Mucosa of stomach (tissue), 1 donor: ENCODE measurements around the gene BLVRB.
"Not testable (repeated sequence)": the region's sequence is repeated elsewhere in the genome, so short reads cannot be mapped to it uniquely, and the experiment has no call there.

Experiments
- H3K27me3 ChIP-seq: one replicate; pipeline ENCODE4 v1.7.0; 2013; ENCODE audit warnings: mild to moderate bottlenecking, low read length; ENCODE audit not compliant: control insufficient read depth, insufficient read depth
- H3K36me3 ChIP-seq: one replicate; pipeline ENCODE4 v1.7.0; 2013; ENCODE audit warnings: low read length; ENCODE audit not compliant: control insufficient read depth, insufficient read depth
- H3K4me1 ChIP-seq: one replicate; pipeline ENCODE4 v1.7.0; 2013; ENCODE audit warnings: mild to moderate bottlenecking, low read length; ENCODE audit not compliant: control insufficient read depth, insufficient read depth
- H3K4me3 ChIP-seq: one replicate; pipeline ENCODE4 v1.7.0; 2013; ENCODE audit warnings: low read length
- H3K9ac ChIP-seq: one replicate; pipeline ENCODE4 v1.7.0; 2013; ENCODE audit warnings: mild to moderate bottlenecking, low read length, moderate library complexity
- H3K9me3 ChIP-seq: one replicate; pipeline ENCODE4 v1.7.0; 2013; ENCODE audit warnings: mild to moderate bottlenecking, low read length, moderate library complexity; ENCODE audit not compliant: control insufficient read depth
- donor health status: Pancreatic carcinoma.

BLVRB gene

DNA sequence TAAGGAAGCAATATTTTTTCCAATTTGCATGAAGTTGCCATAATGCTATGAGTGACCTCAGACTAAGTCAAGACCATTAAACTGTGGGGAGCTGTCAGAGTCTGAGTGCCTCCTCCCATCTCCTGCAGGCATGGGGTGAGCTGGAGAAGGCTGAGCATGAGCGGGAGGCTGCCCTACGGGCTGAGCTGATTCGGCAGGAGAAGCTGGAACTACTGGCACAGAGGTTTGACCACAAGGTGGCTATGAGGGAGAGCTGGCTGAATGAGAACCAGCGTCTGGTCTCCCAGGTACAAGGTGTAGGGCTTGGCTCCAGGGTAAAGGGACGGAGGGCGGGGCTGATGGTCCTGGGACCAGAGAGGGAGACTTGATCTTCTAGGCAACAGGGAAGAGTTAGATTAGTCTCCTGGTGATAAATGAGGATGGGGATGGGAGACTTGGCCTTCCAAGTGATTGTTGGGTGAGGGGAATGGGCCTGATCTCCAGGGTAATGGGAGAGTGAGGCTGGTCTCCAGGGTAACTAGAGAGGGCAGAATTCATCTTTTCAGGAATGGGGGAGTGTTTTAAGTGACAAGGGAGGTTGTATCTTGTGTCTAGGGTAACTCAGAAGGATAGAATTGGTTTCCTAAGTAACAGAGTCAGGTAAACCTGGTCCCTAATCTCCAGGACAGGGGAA is 37.2 kb upstream of the BLVRB start:
- no peak overlapping the region for H3K9ac ChIP-seq

GRCh38 chr19:40502081-40502480 is 36.5 kb upstream of the BLVRB start:
- Histone ChIP-seq H3K36me3 (no peaks in the 10 kb centered on the region), H3K4me1 (no peaks in the 10 kb centered on the region), H3K9ac (no peak overlapping the region), H3K27me3 (no peaks in the 10 kb centered on the region), H3K9me3 (no peaks in the 10 kb centered on the region), H3K4me3 (no peak overlapping the region)

More for the DNA sequence above, 37.2 kb upstream of the BLVRB start:
- Histone ChIP-seq H3K9me3 (no peaks in the 10 kb centered on the region), H3K4me1 (no peaks in the 10 kb centered on the region), H3K27me3 (no peaks in the 10 kb centered on the region), H3K4me3 (no peak overlapping the region), H3K36me3 (no peaks in the 10 kb centered on the region)

DNA sequence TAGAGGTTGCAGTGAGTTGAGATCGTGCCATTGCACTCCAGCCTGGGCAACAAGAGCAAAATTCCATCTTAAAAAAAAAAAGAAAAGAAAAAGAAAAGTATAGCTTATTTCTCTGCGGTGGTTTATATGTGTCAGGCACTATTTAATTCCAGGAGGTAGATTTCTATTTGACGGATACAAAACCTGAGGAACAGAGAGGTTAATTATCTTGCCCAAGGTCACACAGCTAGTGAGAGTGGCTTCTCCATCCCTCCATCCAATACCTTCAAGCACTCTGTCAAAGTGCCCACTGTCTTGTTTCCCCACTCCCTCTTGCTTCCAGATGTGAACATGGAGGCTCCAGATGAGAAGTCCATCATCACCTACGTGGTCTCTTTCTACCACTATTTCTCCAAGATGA is 36.1 kb upstream of the BLVRB start:
- Histone ChIP-seq H3K9me3 (no peaks in the 10 kb centered on the region), H3K36me3 (no peaks in the 10 kb centered on the region), H3K4me1 (no peaks in the 10 kb centered on the region), H3K4me3 (no peak overlapping the region), H3K27me3 (no peaks in the 10 kb centered on the region), H3K9ac (no peak overlapping the region)

GRCh38 chr19:40500678-40501530 is 35.4 kb upstream of the BLVRB start:
- not testable (repeated sequence) for H3K9me3 ChIP-seq, H3K36me3 ChIP-seq, H3K27me3 ChIP-seq, H3K9ac ChIP-seq, H3K4me3 ChIP-seq, H3K4me1 ChIP-seq

DNA sequence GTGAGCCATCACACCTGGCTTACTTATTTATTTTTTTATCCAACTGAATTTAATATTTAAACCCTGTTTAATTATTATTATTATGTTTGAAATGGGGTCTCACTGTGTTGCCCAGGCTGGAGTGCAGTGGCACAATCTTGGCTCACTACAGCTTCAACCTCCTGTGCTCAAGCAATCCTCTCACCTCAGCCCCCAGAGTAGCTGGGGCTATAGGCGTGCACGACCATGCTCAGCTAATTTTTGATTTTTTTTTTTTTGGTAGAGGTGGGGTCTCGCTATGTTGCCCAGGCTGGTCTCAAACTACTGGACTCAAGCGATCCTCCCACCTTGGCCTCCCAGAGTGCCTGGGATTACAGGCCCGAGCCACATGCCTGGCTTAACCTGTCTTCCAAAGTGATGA is 33.8 kb upstream of the BLVRB start:
- no peak overlapping the region for H3K4me3 ChIP-seq
- H3K9ac ChIP-seq = no peak overlapping the region
- H3K36me3 ChIP-seq = no peaks in the 10 kb centered on the region
- H3K4me1 ChIP-seq = no peaks in the 10 kb centered on the region
- H3K27me3 ChIP-seq = no peaks in the 10 kb centered on the region
- no peaks in the 10 kb centered on the region for H3K9me3 ChIP-seq

GRCh38 chr19:40497214-40497613 is 31.7 kb upstream of the BLVRB start:
- H3K9ac ChIP-seq = no peak overlapping the region
- H3K9me3 ChIP-seq = no peaks in the 10 kb centered on the region
- H3K36me3 ChIP-seq = no peaks in the 10 kb centered on the region
- no peaks in the 10 kb centered on the region for H3K4me1 ChIP-seq
- peaks cover 3% of the 10 kb centered on the region for H3K27me3 ChIP-seq
- H3K4me3 ChIP-seq = no peak overlapping the region

DNA sequence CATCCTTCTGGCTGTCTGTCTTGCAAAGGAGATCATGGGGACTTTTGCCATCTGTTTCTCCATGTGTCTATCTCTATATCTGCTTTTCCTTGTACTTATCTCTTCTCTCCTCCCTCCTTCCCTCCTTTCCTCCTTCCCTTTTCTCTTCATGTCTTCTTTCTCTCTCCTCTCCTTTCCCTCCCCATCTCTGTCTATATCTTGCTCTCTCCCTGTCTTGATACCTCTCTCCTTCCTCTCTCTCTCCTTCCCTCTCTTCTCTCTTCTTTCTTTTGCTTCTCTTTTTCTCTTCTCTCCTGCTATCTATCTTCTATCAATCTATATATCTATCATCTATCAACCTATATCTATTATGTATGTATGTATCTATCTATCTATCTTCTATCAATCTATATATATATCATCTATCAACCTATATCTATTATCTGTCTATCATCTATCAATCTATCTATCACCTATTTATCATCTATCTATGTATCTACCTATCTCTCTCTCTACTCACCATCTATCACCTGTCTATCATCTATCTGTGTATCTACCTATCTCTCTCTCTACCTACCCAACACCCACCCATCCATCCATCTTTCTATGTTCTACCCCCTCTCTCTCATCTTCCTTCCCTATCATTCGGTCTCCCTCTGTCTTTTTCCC is 28.8 kb upstream of the BLVRB start:
- no peaks in the 10 kb centered on the region for H3K36me3 ChIP-seq
- no peaks in the 10 kb centered on the region for H3K9me3 ChIP-seq
- no peaks in the 10 kb centered on the region for H3K4me1 ChIP-seq
- no peak overlapping the region for H3K9ac ChIP-seq
- H3K4me3 ChIP-seq = no peak overlapping the region
- peaks cover 3% of the 10 kb centered on the region for H3K27me3 ChIP-seq

DNA sequence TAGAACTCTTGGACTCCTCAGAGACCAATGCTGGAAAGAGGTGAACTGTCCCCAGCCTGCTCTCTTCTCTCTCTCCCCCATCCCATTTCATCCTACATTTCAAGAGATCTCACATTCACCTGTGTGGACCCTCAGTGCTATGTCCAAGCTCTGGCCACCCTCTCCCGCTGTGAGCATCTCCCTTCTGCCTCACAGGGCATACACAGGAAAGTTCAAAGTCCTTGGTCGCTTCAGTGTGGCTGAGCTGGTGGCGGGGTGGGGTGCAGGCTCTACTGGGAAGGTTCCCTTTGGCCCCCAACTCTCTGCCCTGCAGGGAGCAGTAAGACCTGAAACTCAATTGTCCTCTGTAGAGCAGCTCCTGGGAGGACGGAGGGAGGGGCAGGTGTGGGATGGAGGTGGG is 28.2 kb upstream of the BLVRB start:
- Histone ChIP-seq H3K27me3 (peaks cover 3% of the 10 kb centered on the region), H3K36me3 (no peaks in the 10 kb centered on the region), H3K4me3 (no peak overlapping the region), H3K9ac (no peak overlapping the region), H3K9me3 (no peaks in the 10 kb centered on the region), H3K4me1 (no peaks in the 10 kb centered on the region)

- peaks cover 3% of the 10 kb centered on the region for H3K27me3 ChIP-seq
- H3K36me3 ChIP-seq = no peaks in the 10 kb centered on the region
- no peak overlapping the region for H3K4me3 ChIP-seq
- H3K9me3 ChIP-seq = no peaks in the 10 kb centered on the region
- H3K9ac ChIP-seq = no peak overlapping the region
- H3K4me1 ChIP-seq = peaks cover 4% of the 10 kb centered on the region
Observed at GRCh38 chr19:40492274-40492673, 26.7 kb upstream of the BLVRB start.

DNA sequence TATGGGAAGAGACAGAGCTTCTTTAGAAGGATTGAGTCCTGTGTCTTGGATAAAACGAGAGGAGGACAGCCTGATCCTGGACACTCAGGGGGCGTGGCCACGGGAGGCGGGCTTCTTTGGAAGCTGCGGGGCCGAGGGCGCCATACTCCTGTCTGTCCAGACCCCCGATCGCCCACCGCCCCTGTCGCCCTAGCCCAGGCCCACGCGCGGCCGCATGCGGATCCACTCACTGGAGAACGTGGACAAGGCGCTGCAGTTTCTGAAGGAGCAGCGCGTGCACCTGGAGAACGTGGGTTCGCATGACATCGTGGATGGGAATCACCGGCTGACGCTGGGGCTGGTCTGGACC is 24.3 kb upstream of the BLVRB start:
- peaks cover 3% of the 10 kb centered on the region for H3K27me3 ChIP-seq
- no peak overlapping the region for H3K9ac ChIP-seq
- no peak overlapping the region for H3K4me3 ChIP-seq
- peaks cover 4% of the 10 kb centered on the region for H3K4me1 ChIP-seq
- H3K36me3 ChIP-seq = no peaks in the 10 kb centered on the region
- no peaks in the 10 kb centered on the region for H3K9me3 ChIP-seq

DNA sequence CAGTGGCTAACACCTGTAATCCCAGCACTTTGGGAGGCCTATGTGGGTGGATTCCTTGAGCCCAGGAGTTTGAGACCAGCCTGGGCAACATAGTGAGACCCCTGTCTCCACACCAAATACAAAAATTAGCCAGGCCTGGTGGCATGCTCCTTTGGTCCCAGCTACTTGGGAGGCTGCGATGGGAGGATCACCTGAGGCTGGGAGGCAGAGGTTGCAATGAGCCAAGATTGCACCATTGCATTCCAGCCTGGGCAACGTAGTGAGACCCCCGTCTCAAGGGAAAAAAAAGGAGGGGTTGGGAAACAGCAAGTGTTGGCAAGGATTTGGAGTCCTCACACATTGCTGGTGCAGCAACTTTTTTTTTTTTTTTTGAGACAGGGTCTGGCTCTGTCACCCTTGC is 20.5 kb upstream of the BLVRB start:
- no peaks in the 10 kb centered on the region for H3K9me3 ChIP-seq
- no peak overlapping the region for H3K9ac ChIP-seq
- no peak overlapping the region for H3K4me3 ChIP-seq
- H3K36me3 ChIP-seq = no peaks in the 10 kb centered on the region
- H3K4me1 ChIP-seq = peaks cover 4% of the 10 kb centered on the region
- no peaks in the 10 kb centered on the region for H3K27me3 ChIP-seq

DNA sequence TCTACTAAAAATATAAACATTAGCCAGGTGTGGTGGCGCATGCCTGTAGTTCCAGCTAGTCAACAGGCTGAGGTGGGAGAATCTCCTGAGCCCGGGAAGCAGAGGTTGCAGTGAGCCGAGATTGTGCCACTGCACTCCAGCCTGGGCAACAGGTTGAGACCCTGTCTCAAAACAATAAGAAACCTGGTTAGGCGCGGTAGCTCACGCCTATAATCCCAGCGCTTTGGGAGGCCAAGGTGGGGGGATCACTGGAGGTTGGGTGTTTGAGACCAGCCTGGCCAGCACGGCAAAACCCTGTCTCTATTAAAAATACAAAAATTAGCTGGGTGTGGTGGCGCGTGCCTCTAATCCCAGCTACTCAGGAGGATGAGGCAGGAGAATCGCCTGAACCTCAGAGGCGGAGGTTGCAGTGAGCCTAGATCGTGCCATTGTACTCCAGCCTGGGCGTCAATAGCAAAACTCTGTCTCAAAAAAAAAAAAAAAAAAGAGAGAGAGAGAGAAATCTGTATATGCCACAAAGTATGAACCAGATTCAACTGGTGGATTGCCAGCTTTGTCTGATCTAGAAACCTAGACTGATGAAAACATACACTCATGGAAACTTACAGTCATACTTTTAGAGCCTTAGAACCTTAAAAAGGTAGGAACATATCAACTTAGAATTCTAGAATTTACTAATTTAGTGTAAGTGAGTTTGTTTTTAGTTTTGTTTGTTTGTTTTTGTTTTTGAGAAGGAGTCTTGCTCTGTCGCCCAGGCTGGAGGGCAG is 10.5 kb upstream of the BLVRB start:
- H3K27me3 ChIP-seq, H3K9me3 ChIP-seq, H3K9ac ChIP-seq, H3K4me3 ChIP-seq, H3K36me3 ChIP-seq, H3K4me1 ChIP-seq: not testable (repeated sequence)
